Measurements from ENCODE around the gene DHCR7. TPM values are rescaled to one million over a fixed set of nuclear protein-coding genes. Genes with fewer than 3 reads are reported as not detected.

Gene DHCR7
- total RNA-seq, 1 donor = 16.7 TPM

GRCh38 chr11:71473793-71474080 lies 25.5 kb upstream of the DHCR7 start:
- H3K4me3 ChIP-seq (ENCODE audit: low read depth, low read length) = no peak overlapping the region
- no peak for DNase-seq (ENCODE audit: low read depth)
- no peak for TF ChIP-seq CTCF (IDR thresholded peaks at IDR 0.05; ENCODE audit: insufficient read depth, low read length)

- no peak overlapping the region for H3K4me3 ChIP-seq (ENCODE audit: low read depth, low read length)
- DNase-seq (ENCODE audit: low read depth) = no peak
Observed at GRCh38 chr11:71472941-71473792, 25.0 kb upstream of the DHCR7 start.

GRCh38 chr11:71472357-71472885 lies 24.2 kb upstream of the DHCR7 start:
- TF ChIP-seq CTCF (IDR thresholded peaks at IDR 0.05; ENCODE audit: insufficient read depth, low read length) = no peak
- DNase-seq (ENCODE audit: low read depth) = no peak

More at GRCh38 chr11:71472941-71473792, 25.0 kb upstream of the DHCR7 start:
- no peak for TF ChIP-seq CTCF (IDR thresholded peaks at IDR 0.05; ENCODE audit: insufficient read depth, low read length)

GRCh38 chr11:71470946-71471345 lies 22.8 kb upstream of the DHCR7 start:
- TF ChIP-seq CTCF (IDR thresholded peaks at IDR 0.05; ENCODE audit: insufficient read depth, low read length) = no peak
- DNase-seq (ENCODE audit: low read depth) = no peak
- no peak overlapping the region for H3K4me3 ChIP-seq (ENCODE audit: low read depth, low read length)

More at GRCh38 chr11:71472357-71472885, 24.2 kb upstream of the DHCR7 start:
- no peak overlapping the region for H3K4me3 ChIP-seq (ENCODE audit: low read depth, low read length)

- no peak overlapping the region for H3K4me3 ChIP-seq (ENCODE audit: low read depth, low read length)
- no peak for TF ChIP-seq CTCF (IDR thresholded peaks at IDR 0.05; ENCODE audit: insufficient read depth, low read length)
- no peak for DNase-seq (ENCODE audit: low read depth)
Observed at GRCh38 chr11:71467164-71467563, 19.0 kb upstream of the DHCR7 start.

- DNase-seq (ENCODE audit: low read depth) = no peak
- no peak for TF ChIP-seq CTCF (IDR thresholded peaks at IDR 0.05; ENCODE audit: insufficient read depth, low read length)
- no peak overlapping the region for H3K4me3 ChIP-seq (ENCODE audit: low read depth, low read length)
Observed at GRCh38 chr11:71466358-71466757, 18.2 kb upstream of the DHCR7 start.

Measured in fibroblast of the aortic adventitia (primary cell).